Fibroblast of pulmonary artery (primary cell): ENCODE measurements around the gene DLGAP3.
"Not testable (repeated sequence)": the region's sequence is repeated elsewhere in the genome, so short reads cannot be mapped to it uniquely, and the experiment has no call there.

Experiments
- DNase-seq: peaks from one replicate; pipeline ENCODE4 v3.0.0-alpha.2; 2010; ENCODE audit warnings: low read depth
- H3K4me3 ChIP-seq: replicated peaks from 2 replicates; pipeline ENCODE4 v1.5.1; 2011; ENCODE audit warnings: low read depth, mild to moderate bottlenecking, control low read depth, low read length, moderate library complexity
- CTCF ChIP-seq: IDR thresholded peaks from 2 replicates; pipeline ENCODE4 v1.5.1; 2011; ENCODE audit warnings: mild to moderate bottlenecking, control low read depth, low read length, inconsistent platforms; ENCODE audit errors: missing control alignments

The DLGAP3 gene

GRCh38 chr1:34950428-34950827 lies 21.0 kb upstream of the DLGAP3 start:
- H3K4me3 ChIP-seq = no peak overlapping the region
- TF ChIP-seq CTCF = no peak
- DNase-seq = no peak

GRCh38 chr1:34948739-34949138 lies 19.3 kb upstream of the DLGAP3 start:
- not testable (repeated sequence) for DNase-seq, H3K4me3 ChIP-seq

- not testable (repeated sequence) for DNase-seq, H3K4me3 ChIP-seq
Measured at GRCh38 chr1:34947641-34948314, 18.3 kb upstream of the DLGAP3 start.

- DNase-seq = no peak
- no peak for TF ChIP-seq CTCF
- no peak overlapping the region for H3K4me3 ChIP-seq
Measured at GRCh38 chr1:34946211-34946610, 16.8 kb upstream of the DLGAP3 start.

DNA sequence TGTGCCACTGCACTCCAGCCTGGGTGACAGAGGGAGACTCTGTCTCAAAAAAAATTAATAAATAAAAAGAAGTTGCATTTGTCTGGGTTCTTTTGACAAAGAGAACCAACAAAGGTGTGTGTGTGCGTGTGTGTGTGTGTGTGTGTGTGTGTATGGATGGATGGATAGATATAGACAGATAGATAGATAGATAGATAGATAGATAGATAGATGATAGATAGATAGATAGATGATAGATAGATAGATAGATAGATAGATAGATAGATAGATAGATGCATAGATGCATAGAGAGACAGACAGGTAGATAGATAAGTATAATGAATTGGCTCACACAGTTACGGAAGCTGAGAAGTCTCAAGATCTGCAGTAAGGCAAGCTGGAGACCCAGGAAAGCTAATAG lies 12.3 kb upstream of the DLGAP3 start:
- DNase-seq, H3K4me3 ChIP-seq: not testable (repeated sequence)

DNA sequence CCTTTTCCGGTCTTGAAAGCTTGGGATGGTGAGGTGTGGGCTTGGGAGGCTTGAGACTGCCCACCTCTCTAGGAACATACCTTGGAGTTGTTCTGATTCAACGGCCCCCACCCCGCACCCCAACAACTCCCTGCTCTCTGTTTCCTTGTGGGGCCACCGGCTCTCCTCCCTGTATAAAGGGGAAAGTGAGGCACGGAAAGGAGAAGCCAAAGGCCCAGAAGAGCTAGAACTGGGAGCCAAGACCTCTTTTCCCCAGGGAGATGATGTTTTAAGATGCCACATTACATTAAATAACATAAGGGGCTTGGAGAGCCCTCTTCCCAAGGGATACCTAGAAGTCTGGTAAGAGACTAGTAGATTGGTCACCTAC lies 1.2 kb upstream of the DLGAP3 start:
- no peak for TF ChIP-seq CTCF
- H3K4me3 ChIP-seq = no peak overlapping the region
- no peak for DNase-seq

DNA sequence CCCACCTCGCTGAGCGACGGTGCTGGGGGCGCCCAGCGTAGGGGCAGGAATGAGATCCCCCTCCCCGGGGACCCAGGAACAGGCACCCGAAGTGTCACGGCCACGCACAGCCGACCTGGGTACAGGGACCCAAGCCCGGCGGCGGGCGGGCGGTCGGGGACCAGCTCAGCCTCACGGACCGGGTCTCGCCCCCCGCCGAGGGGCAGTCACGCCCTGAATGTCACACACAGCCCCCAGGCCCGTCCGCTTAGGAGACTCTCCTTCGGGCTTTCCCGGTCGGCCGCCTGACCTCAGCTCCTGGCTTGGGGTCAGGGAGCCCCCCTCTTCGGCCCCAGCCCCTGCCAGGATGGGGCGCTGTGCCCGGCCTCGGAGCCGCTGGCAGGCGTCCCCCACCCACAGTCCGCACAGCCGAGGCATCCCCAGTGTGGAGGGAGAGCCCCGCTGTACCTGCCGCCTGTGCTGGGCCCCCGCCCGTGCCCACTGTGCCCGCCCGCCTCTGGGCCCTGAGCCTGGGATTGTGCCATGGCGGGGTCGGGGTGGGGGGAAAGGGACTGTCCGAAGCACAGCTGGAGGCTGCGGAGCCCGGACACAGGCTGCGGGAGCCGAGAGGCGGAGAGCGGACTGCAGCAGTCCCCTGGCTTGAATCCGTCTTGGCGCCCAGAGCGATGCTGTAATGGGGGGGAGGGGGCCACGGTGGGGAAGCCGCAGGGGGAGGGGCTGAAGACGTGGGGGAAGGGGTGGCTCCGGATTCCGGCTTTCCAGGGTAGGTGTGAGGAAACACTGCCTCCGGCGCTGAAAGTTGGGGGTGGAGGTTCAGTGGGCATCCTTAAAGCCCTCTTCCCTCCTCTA lies 627 bp upstream of the DLGAP3 start:
- no peak overlapping the region for H3K4me3 ChIP-seq
- no peak for DNase-seq
- TF ChIP-seq CTCF = no peak

- DNase-seq = no peak
- no peak for TF ChIP-seq CTCF
- H3K4me3 ChIP-seq = no peak overlapping the region
Measured at GRCh38 chr1:34928699-34929496, 552 bp downstream of the DLGAP3 start.
